GM21717 (cell line): ENCODE results near the gene GNAT3.

Experiments used
- ATAC-seq: cut with Tn5 transposase; IDR thresholded peaks from one replicate; pipeline ENCODE4 v1.9.1; 2021; ENCODE audit warnings: mild to moderate bottlenecking, moderate library complexity; ENCODE audit not compliant: unreplicated experiment

GNAT3 gene

DNA sequence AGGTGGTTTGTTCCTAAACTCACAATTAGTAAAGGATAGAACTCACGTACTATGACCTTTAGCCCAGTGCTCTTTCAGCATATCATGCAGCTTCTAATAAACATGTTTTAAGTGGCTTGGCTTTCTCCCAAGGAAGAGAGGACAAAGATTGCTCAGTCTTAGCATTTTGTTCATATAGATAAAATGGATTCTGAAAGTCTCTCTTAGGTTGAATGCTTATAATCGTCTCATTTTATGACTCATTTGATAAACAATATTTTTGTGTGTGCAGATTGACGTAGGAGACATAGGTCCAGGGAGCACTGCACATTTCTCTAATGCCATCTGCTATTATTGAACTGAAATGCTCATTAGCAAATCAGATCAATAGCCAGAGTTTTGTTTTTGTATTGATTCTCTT, 44.8 kb downstream of the GNAT3 start:
- no peak for ATAC-seq

DNA sequence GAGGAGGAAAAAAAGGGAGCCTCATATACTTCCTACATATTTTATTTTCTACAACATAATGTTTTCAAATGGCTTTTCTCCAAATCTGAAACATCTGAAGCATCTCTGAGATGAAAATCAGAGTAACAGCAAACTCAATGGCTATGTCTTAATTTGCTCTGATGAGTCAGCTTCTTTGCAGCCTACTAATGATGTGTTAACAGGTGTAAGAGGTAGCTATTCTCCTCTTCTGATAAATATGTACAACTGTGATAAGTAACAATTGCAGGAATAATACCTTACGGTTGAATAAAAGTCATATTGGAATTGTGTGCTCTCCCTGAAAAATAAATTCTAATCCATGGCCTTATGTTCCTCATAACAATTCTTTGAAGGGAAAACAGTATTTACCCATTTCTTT, 45.2 kb downstream of the GNAT3 start:
- no peak for ATAC-seq

DNA sequence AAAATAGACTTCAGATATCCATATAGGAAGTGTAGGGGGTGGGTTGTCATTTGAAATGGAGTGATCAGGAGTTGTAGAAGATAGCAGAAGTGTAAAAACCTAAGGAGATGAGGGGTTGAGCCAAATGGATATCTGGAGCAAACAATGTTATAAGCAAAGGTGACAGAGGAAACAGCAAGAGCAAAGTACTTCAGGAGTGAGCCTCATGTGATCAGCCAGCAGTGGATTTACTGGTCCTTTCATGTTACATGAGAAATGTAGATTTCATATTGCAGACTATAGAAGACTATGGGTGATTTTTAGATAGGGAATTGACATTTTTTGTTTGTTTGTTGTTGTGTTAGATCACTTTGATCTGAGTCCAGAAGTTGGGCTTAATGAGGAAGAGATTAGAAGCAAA, 47.7 kb downstream of the GNAT3 start:
- ATAC-seq: no peak

DNA sequence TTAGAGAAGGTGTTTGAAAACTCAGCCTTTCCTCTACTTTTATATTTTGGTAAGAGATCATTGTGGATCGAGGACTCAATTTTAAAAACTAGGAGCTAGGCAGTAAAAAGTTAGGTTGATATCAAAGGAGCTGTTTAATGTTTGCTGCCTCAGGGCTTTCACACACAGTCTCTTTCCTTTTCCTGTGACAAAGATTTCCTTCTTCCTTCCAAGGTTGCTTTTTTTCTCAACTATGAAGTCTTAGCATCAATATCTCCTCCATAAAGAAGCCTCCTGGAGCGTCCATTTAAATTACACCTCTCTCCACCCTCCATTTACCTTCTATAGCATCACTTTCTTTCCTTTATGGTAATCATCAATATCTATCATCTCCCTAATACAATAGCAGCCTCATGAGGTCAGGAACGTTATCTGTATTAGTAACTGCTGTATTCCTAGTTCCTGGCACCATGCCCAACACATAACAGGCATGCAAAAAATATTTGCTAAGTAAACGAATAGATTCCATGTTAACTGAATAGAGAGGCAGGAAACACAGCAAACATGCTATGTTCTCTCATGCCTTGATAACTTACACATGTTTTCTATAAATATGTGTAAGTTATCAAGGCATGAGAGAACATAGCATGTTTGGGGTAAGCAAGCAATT, 48.5 kb downstream of the GNAT3 start:
- no peak for ATAC-seq

DNA sequence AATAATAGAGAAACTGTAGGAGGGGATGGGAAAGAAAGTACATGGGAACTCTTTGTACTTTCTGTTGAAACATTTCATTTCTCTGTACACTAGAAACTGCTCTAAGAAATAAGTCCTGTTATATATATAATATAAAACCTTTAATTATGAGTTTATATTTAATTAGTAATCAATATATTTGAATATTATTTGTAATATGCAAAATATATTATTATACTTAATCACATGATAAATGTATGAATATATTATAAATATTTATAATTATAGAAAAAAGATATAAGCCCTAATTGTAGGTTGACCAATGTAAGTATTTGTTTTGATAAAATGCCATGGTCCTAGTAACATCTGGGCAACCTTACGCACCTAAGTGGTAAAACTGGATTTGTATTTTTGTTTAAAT, 51.0 kb downstream of the GNAT3 start:
- ATAC-seq: no peak

DNA sequence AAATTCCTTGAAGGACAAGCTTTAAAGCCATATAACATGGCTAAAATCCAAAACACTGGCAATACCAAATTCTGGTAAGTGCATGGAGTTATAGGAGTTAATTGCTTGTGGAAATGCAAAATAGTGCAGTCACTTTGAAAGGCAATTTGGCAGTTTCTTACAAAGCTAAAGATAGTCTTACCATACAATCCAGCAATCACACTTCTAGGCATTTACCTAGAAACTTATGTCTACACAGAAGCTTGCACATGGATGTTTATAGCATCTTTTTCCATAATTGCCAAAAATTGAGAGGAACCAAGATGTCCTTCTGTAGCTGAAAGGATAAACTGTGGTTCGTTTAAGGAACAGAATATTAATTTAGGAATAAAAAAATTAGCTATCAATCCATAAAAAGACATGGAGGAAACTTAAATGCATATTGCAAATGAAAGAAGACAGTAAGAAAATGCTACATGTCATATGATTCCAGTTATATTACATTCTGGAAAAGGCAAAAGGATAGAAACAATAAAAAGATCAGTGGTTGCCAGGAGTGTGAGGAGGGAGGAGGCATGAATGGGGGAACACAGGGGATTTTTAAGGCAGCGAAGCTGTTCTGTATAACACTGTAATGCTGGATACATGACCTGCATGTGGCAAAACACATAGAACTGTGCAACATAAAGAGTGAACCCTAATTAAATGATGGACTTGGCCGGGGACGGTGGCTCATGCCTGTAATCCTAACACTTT, 51.9 kb downstream of the GNAT3 start:
- ATAC-seq: no peak

DNA sequence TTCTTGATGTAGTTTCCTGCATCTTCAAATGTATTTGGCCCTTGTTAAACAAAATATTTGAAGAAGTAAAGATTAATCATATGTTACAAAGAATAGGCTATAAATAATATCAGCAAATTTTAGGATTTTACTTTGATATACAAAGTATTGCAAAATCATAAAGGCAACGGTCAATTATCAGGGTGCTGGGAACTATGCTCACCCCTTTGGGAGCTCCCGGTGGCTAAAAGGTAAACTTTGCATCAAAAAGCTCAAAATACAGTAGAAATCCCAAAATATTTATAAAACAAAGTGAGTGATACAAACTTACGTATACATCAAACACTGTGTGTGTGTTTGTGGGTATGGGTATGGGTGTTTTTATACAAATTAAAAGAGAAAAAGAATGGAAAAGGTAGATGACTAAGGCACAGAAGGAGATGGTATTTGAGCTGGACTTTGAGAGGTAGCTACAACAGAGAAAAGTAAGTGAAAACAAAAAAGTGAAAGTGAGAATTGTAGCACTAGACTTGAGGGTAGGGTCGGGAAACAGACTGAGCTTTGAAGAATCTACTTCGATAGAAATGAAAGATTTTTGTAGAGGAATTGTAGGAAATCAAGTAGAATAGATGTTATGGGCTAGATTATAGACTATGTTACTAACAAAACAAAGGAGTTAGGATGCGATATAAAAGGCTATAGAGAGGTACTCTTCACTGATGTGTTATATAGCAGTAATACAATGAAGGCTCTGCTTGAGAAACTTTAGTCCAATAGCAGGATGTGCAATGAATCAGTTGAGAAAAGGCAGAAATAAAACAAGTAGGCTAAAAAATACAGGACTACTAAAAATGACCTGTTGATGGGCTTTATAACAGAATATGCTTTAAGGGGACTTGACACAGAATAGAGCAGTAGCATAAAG, 52.8 kb downstream of the GNAT3 start:
- no peak for ATAC-seq

DNA sequence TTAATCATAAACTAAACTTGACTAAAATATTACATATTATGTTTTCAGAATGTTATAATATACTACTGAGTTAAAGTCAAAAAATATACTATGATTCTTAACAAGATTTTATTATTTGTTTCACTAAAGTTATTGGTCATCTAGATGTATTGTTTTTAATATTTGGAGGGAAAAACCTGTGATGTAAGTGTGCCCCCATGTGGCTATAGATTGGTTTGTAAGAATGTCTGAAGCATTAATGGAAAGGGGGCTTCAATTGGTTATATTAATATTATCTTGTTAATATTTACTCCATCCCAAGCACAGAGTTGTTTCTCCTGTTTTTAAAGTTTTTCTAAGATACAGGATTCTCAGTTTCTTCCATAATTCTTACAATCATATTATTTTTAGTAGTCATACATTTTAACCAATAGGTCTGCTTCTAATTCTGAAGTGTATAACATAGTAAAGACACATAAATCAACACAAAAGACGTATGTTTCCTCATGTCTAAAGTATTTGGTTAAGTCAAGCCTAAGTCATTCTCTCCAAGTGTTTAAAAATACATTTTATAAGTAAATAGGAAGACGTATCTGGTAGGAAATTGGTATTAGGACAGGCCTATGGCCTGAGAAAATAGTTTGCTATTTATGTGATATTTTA, 58.0 kb downstream of the GNAT3 start:
- ATAC-seq: no peak

DNA sequence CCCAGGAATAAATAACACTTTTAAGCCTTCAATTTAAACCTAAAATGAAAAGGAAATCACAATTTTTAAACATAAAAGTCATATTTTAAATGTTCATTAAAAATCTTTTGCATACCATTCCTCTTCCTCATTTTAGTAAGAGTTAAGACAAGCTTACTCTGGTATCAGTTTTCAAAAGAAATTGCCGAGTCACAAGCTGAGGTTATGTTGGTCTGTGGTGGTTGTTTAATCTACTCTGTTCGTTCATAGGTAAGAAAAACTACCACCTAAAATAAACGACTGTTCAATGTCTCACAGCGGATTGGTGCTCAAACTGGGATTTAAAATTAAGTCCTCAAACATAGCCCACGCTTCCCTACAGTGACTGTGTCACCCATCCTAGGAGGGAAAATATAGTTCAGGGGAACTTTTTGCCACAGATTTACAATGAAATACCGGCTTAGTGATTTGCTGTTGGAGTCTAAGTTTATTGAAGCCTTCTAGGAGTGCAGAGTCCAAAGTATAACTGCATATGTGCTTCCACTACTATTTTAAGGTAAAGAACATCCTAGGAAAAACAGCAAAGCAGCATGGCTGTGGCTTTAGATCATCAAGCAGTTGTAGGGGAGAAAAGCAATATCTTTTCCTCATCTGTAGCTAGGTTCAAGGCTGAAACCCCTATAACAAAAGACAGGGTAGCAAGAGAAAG, 61.1 kb downstream of the GNAT3 start:
- no peak for ATAC-seq

DNA sequence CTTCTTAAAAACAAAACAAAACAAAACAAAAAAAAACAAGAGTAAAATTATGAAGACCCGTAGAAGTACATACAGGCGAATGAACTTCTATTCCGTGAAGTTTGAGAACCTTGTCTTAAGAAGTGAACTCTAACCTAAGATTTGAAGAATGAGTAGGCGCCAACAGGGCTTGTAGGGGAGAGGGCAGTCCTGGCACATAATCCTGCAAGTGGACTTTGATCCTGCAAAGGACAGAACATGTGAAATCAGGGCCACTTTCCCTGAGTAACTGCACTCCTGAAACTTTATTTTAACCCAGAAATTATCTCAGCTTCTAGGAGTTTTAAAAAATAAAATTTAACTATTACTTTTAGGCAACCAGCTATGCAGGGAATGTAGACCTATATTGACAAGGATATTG, 62.0 kb downstream of the GNAT3 start:
- ATAC-seq: no peak

DNA sequence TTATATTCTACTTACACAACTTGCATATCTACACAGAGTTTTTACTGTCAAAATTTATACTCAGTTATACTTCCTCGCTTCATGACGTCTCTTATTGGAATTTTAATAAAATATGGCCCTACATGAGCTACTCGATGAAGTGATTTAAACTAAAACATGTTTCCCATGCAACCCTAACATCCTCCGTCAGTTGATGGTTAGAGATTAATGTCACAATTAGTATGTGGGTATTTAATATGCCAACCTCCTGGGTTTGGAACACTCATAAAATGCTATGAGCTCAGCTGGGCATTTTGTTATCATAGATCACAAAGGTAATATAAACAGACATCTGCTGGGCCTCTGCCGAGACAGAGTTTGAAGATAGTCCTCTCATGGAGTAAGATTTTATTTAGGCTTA, 66.5 kb downstream of the GNAT3 start:
- ATAC-seq: no peak

DNA sequence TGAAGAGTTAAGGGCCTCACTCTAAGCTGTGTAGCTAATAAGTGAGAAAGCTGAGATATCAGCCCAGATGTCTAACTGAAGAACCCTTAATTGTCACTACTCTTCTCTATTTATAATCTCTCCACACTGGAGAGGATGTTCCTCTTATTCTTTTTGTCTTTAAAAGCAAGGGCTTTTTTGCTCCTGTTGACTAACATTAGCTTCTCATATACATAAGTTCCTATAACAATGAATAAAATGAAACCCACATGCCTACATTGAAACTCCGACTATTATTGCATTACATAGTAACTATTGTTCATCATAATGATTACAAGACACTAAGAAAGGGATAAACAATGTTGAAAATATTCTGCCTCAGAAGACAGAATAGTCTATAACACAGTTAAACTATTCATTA, 67.1 kb downstream of the GNAT3 start:
- ATAC-seq: no peak

DNA sequence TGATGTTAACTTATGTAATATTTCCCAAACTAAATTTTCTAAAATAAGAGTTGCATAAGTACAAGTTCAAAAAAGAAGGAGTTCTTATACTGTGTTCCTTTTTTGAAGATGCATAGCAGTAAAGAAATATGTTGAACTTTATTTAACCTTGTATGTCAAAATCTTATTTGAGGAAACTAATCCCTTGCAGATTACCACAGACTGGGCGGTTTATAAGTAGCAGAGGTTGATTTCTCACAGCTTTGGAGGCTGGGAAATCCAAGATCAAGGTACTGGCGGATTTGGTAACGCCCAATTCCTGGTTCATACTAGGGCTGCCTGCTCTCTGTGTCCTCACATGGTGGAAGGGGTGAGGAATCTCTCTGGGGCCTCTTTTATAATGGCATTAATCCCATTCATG, 68.5 kb downstream of the GNAT3 start:
- ATAC-seq: no peak

DNA sequence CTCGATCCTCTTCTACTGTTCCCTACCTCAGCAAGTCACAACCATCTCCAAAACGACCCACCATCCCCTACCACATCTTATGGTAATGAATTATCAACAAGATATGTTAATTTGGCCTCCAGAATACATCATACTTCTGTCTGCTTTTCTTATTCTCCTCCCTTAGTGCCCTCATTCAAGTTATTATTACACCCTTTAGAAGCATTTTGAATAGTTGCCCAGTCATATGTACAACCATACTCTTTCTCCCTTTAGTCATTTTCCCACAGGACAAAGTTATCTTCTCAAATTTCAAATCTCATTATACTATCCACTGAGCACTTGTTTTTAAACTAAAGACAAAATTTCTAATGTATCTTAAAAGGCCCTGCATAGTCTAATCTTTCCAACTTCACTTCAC, 71.0 kb downstream of the GNAT3 start:
- ATAC-seq: no peak

DNA sequence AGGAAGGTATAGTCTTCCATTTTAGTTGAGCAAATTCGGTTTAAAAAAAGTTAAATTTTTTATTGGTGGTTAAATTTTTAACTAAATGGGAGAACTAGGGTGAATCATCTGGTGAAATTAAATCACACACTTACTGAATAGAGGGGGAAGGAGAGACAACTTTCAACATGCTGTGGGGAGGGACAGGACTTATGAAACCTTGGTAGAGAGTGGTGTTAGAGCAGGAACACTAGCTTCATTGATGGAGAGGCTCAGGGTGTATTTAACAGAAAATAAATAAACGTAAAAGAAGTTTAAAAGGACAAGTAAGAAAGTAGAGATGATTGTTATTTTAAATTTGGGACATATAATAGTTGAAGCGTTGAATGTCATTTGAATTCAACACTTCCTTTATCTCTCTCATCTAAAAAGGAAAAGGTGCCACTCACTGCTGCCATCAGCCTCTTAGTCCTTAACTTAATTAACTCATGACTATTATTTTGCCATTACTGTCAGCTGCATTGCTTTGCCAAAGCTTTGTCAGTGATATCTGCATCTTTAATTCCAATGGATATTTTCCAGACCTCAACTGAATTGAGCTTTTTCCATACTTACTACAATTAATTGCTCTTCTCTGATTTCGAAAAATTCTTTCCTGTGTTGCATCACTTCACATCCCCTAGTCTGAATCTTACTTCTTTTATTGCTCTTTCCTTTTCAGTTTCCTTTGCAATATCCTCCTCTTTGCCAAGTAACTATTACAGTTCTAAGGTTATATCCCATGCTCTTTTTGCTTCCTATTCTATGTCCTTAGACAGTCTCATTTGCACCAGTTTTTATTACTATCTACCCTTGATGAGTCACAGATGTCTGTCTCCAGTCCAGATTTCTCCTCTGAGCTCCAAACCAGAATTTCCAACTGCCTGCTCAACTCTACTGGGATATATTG, 71.7 kb downstream of the GNAT3 start:
- ATAC-seq: no peak

DNA sequence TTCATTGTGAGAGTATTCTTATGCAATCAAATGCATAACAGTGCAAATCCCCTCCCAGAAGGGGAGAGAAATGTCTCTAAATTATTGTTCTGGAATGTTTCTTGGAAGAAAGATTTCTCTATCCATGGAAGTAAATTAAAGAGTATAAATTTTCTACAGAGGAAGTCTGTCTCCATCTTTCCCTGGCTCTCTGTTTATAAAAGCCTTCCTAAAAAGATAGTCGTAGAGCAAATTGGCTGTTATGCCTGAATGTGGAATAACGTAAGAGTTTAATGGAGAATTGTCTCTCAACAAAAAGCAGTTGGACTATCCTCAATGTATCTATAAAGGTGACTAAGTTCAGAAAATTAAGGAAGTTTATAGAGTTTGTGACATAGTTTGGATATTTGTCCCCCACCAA, 76.3 kb downstream of the GNAT3 start:
- no peak for ATAC-seq

DNA sequence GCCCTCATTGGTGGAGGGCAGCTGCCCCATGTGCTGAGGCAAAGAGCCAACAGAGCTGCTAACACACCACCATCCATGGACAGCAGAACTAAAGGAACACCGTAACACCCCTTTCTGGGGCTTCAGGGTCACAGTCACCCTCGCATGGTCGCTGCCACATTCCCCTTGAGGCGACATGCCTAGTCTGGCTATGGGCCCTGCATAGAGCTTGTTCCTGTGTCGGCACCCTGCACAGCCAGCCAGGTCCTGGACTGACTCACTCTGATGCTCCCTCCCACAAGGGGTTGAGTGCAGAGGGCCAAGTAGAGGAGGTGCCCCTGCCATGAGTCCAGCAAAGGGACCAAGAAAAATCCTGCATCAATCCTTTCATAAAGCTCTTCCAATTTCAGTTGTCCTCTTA, 77.8 kb downstream of the GNAT3 start:
- ATAC-seq: no peak

DNA sequence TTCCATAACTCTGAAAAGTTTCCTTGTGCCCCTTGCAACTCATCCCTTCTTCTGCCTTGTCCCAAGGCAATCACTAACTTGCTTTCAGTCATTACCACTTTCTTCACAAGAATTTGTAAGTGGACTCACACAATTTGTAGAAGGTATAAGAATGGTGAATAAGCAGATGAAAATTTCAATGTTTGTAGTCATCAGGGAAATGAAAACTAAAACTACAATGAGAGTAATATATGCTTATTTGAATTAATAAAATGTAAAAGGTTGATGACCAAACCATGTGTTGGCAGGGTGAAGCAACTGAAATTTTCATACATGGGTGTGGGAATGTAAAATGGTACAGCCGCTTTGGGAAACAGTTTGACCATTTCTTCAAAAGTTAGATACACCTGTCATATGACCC, 79.7 kb downstream of the GNAT3 start:
- ATAC-seq: no peak

DNA sequence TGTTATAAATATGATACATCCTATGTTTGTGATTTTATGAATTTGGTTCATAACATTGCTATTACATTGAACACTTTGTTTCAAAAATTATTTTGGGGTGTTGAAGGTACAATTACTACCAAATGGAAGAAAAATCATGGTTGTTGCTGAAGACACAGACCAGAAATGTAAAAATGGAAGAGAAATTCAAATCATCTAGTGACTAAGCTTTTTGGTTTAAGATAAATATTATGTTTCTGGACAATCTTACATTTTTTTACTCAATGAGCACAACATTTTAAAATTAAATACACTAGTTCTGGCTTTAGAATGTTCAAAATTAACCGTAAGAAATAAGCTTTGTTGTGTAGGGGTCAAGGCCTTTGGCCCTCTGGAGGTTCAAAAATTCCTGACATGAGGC, 82.7 kb downstream of the GNAT3 start:
- no peak for ATAC-seq
